HG02571 (cell line): Measurements from ENCODE around the gene CAMK1.

Source experiments
- ATAC-seq: cut with Tn5 transposase; IDR thresholded peaks from one replicate; pipeline ENCODE4 v1.9.1; 2021; ENCODE audit warnings: mild to moderate bottlenecking, moderate library complexity; ENCODE audit not compliant: unreplicated experiment

CAMK1 gene

GRCh38 chr3:9769426-9770275 lies at the start of gene CAMK1:
Gene CAMK1 (minus strand): TSS chr3:9769947. CDS start chr3:9767749, 2,198 bp downstream.
- ATAC-seq = peak; percentile 75

GRCh38 chr3:9818666-9819335 lies 49.1 kb upstream of the CAMK1 start:
- ATAC-seq = no peak

DNA sequence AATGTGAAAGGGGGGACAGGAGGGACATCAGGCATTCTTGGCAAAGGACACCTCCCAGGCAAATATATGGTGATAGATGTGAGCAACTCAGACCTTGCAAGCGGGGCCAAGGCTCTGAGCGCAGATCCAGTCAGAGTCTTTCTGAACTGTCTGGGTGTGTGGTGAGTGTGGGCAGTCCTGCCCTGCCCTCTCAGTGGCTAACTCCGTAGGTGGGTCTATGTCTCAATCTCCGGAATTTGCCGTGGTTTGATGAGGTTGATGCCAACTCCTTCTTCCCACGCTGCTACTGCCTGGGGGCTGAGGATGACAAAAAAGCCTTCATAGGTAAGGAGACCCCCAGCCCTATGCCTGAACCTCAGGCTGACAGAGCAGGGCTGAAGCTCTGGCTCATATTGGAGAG lies 47.7 kb upstream of the CAMK1 start:
- ATAC-seq = no peak

- ATAC-seq = no peak
Observed at GRCh38 chr3:9815986-9816385, 46.2 kb upstream of the CAMK1 start.

GRCh38 chr3:9812870-9813483 lies 43.2 kb upstream of the CAMK1 start:
- no peak for ATAC-seq

- no peak for ATAC-seq
Observed at GRCh38 chr3:9810846-9811245, 41.1 kb upstream of the CAMK1 start.

GRCh38 chr3:9810433-9810770 lies 40.7 kb upstream of the CAMK1 start:
- ATAC-seq = no peak

- ATAC-seq = peak; percentile 50
Observed at GRCh38 chr3:9809615-9810432, 40.1 kb upstream of the CAMK1 start, which contains the start of gene TTLL3. Gene TTLL3 (plus strand): TSS chr3:9810262. CDS start chr3:9810662, 400 bp downstream.

DNA sequence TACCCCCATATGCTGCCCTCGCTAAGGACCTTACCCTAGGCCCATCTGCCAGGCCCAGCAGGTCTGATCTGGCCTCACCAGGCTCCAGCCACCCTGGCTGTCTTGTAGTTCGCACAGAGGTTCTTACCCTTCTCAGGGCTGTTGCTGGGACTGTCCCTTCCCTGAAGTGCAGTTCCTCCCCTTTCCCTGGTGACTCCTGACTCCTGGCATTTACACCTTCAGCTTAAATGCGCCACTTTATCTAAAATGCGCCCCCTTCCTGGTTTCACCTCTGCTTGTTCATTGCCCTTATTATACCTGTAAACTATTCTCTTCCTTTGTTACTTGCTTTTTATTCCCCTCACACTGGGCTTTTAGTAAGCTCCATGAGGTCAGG lies 39.5 kb upstream of the CAMK1 start:
- no peak for ATAC-seq

- ATAC-seq = peak; percentile 28
Observed at GRCh38 chr3:9808345-9809037, 38.7 kb upstream of the CAMK1 start.

DNA sequence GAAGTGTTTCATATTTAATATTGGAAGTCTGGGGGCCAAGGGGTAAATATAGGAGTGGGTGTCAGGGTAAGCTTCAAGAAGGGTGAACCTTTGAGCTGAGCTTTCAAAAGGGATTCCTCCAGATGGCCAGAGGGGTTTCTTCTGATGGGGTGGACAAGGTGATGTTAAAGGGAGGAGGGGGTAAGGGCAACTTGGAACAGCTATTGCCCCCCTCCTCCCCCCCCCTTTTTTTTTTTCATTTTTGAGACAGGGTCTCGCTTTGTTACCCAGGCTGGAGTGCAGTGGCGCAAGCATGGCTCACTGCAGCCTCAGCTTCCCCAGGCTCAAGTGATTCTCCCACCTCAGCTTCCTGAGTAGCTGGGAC lies 38.2 kb upstream of the CAMK1 start:
- ATAC-seq = no peak

- ATAC-seq = no peak
Observed at GRCh38 chr3:9806688-9807589, 37.2 kb upstream of the CAMK1 start.

- ATAC-seq = no peak
Observed at GRCh38 chr3:9806137-9806536, 36.4 kb upstream of the CAMK1 start.

DNA sequence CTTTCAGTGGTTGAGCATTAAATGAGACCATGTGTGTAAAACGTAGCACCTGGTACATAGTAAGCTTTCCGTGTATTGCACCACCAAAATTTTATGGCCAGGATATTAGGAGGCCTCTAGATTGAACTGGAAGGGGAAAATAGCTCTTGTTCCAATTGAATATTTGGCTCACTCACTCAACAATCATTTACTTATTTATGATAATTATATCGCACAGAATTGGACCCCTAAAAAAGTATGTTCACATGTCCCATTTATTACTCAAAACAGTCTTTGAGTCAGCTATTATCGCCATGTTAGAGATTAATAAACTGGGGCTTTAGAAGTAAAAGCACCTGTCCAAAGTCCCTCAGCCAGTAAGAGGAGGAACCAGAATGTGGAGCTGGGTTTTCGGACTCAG lies 35.2 kb upstream of the CAMK1 start:
- no peak for ATAC-seq

GRCh38 chr3:9803494-9803893 lies 33.7 kb upstream of the CAMK1 start:
- no peak for ATAC-seq

- ATAC-seq = no peak
Observed at GRCh38 chr3:9800529-9800928, 30.8 kb upstream of the CAMK1 start.

DNA sequence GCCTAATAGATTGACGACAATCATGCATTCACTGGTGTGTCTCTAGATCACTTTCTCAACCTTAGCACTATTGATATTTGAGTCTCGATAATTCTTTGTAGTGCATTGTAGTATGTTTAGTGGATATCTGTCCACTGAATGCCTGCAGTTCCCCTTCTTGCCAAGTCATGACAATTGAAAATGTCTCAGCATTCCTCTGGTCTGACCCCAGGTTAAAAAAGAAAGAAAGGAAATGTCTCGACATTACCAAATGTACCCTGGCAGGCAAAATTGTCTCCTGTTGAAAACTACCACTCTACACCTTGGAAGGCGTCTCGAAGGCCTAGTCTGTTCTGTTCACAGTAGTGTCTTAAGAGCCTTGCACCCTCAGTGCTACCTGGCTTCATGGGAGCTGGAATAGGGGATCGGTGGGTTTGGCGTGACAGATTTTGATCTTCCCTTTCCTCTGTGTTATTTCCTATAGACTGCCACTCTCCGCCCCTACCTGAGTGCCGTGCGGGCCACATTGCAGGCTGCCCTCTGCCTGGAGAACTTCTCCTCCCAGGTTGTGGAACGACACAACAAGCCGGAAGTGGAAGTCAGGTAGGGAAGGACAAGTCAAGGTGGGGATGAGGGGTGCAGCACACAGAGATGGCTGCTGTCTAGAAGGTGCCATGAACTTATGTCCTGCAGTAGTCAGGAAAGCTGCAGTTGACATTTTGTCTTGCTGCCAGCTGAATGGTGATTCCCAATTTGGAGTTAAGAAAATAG lies 27.6 kb upstream of the CAMK1 start:
- ATAC-seq = no peak

GRCh38 chr3:9795207-9795606 lies 25.5 kb upstream of the CAMK1 start:
- no peak for ATAC-seq

GRCh38 chr3:9794400-9794799 lies 24.7 kb upstream of the CAMK1 start:
- no peak for ATAC-seq
